Endothelial cell of umbilical vein (primary cell): ENCODE data around the gene THSD4. TPM values are rescaled to one million over a fixed set of nuclear protein-coding genes. Genes with fewer than 3 reads are reported as not detected.

Source experiments
- BruUV-seq: library from RNA; stranded (reverse); fragments of 400-500 nt; replicated peaks from 2 replicates; lab custom pipeline; 2021; lab: Mats Ljungman, UMichigan
- CTCF ChIA-PET: fragments of 300-600, 350-600 bp; sonication (Branson Sonifier 250); formaldehyde crosslinking; loops from one replicate; lab custom pipeline; 2021; ENCODE audit warnings: antibody characterized with exemption, inconsistent platforms; lab: Charles Lee
- POLR2A ChIA-PET: fragments of 300-600, 350-600 bp; sonication (Branson Sonifier 250); formaldehyde crosslinking; loops from one replicate; lab custom pipeline; 2021; ENCODE audit warnings: antibody characterized with exemption, inconsistent platforms; lab: Charles Lee
- DNase-seq: peaks from one replicate; pipeline ENCODE4 v3.0.0-alpha.2; 2011; ENCODE audit warnings: low read depth, low spot score
- FAIRE-seq: peaks from 2 replicates; lab custom pipeline; 2011; peaks lifted over from hg19 to GRCh38; lab: Jason Lieb, UNC
- H2AFZ ChIP-seq: 2 replicates; pipeline ENCODE4 v1.6.0; 2012; ENCODE audit warnings: low read depth, low read length, control low read depth, inconsistent platforms
- H3K27ac ChIP-seq: 2 replicates; pipeline ENCODE4 v1.5.1; 2011; ENCODE audit warnings: low read depth, mild to moderate bottlenecking, control low read depth, low read length, moderate library complexity; ENCODE audit not compliant: insufficient read depth
- H3K27me3 ChIP-seq, 2 experiments: 2 replicates each; pipeline versions ENCODE4 v1.6.0 to v1.6.1; 2011; ENCODE audit warnings: low read length in 2 of 2, mixed read lengths in 1 of 2; ENCODE audit not compliant: control insufficient read depth in 2 of 2, insufficient read depth in 2 of 2
- H3K36me3 ChIP-seq, 2 experiments: 2 replicates in 1 of 2; 3 replicates in 1 of 2; pipeline ENCODE4 v1.5.1; 2011; ENCODE audit warnings: low read length in 2 of 2, mild to moderate bottlenecking in 1 of 2, moderate library complexity in 1 of 2; ENCODE audit not compliant: control insufficient read depth in 2 of 2, insufficient read depth in 2 of 2; ENCODE audit errors: extremely low read depth in 1 of 2
- H3K4me1 ChIP-seq: 3 replicates; pipeline ENCODE4 v1.5.1; 2011; ENCODE audit warnings: mild to moderate bottlenecking, low read length; ENCODE audit not compliant: control insufficient read depth, insufficient read depth; ENCODE audit errors: extremely low read depth
- H3K4me2 ChIP-seq: 2 replicates; pipeline ENCODE4 v1.6.1; 2011; ENCODE audit warnings: low read length, control low read depth, mixed read lengths; ENCODE audit not compliant: insufficient read depth
- H3K4me3 ChIP-seq, 3 experiments: fragments of 200-600 bp in 1 of 3; sonication (generic), shearing (Covaris generic) in 1 of 3; replicated peaks in 1 of 3; 2 replicates each; pipeline ENCODE4 v1.5.1; 2011 to 2016; ENCODE audit warnings: control low read depth in 3 of 3, low read length in 3 of 3, mild to moderate bottlenecking in 2 of 3, inconsistent platforms in 1 of 3, low read depth in 1 of 3, moderate library complexity in 1 of 3; ENCODE audit not compliant: insufficient read depth in 1 of 3
- H3K79me2 ChIP-seq: 2 replicates; pipeline ENCODE4 v1.6.0; 2012; ENCODE audit warnings: low read length, inconsistent platforms; ENCODE audit not compliant: control insufficient read depth, insufficient read depth
- H3K9ac ChIP-seq: replicated peaks from 2 replicates; pipeline ENCODE3; 2011; ENCODE audit warnings: low read length, control low read depth; ENCODE audit not compliant: insufficient read depth; ENCODE audit errors: extremely low read depth
- H3K9me1 ChIP-seq: replicated peaks from 3 replicates; pipeline ENCODE4 v1.6.0; 2011; ENCODE audit warnings: mild to moderate bottlenecking, low read length; ENCODE audit not compliant: control insufficient read depth, insufficient read depth; ENCODE audit errors: extremely low read depth
- H3K9me3 ChIP-seq: replicated peaks from 2 replicates; pipeline ENCODE4 v1.5.1; 2012; ENCODE audit warnings: low read length, inconsistent platforms; ENCODE audit not compliant: control insufficient read depth, insufficient read depth
- H4K20me1 ChIP-seq: replicated peaks from 2 replicates; pipeline ENCODE3; 2011; ENCODE audit warnings: mild to moderate bottlenecking, low read length; ENCODE audit not compliant: control insufficient read depth, insufficient read depth; ENCODE audit errors: extremely low read depth
- CTCF ChIP-seq, 2 donors: IDR thresholded peaks; 1 replicate in 1 of 2; 2 replicates in 1 of 2; pipeline ENCODE4 v1.5.1; 2011; ENCODE audit warnings: low read length in 2 of 2, mild to moderate bottlenecking in 2 of 2, moderate library complexity in 2 of 2, control low read depth in 1 of 2, inconsistent platforms in 1 of 2, low read depth in 1 of 2; ENCODE audit not compliant: insufficient read depth in 1 of 2; ENCODE audit errors: extremely low read depth in 1 of 2
- EZH2 ChIP-seq: IDR thresholded peaks from 2 replicates; pipeline ENCODE4 v1.6.1; 2012; ENCODE audit warnings: borderline replicate concordance, low read depth, mild to moderate bottlenecking, moderate library complexity, low read length, inconsistent platforms; ENCODE audit not compliant: severe bottlenecking
- FOS ChIP-seq: IDR thresholded peaks from 2 replicates; pipeline ENCODE4 v1.6.1; 2011; ENCODE audit warnings: mild to moderate bottlenecking, low read length, moderate library complexity, borderline replicate concordance; ENCODE audit not compliant: insufficient read depth
- GATA2 ChIP-seq: IDR thresholded peaks from 2 replicates; pipeline ENCODE4 v1.7.0; 2011; ENCODE audit warnings: low read depth, mild to moderate bottlenecking, moderate library complexity, mixed read lengths, low read length; ENCODE audit not compliant: insufficient read length, insufficient read depth
- JUN ChIP-seq: IDR thresholded peaks from 2 replicates; pipeline ENCODE4 v1.6.1; 2011; ENCODE audit warnings: borderline replicate concordance, low read depth; ENCODE audit not compliant: insufficient read length, insufficient read depth
- MAX ChIP-seq: IDR thresholded peaks from 2 replicates; pipeline ENCODE4 v1.6.1; 2011; ENCODE audit not compliant: insufficient read depth, insufficient read length
- MYC ChIP-seq: IDR thresholded peaks from one replicate; pipeline ENCODE4 v1.6.1; 2011; ENCODE audit warnings: mild to moderate bottlenecking, low read depth, low read length
- POLR2A ChIP-seq: IDR thresholded peaks from 2 replicates; pipeline ENCODE4 v1.6.1; 2012; ENCODE audit warnings: low read depth, mild to moderate bottlenecking, control low read depth, low read length
- POLR2AphosphoS5 ChIP-seq: IDR thresholded peaks from 2 replicates; pipeline ENCODE4 v1.6.1; 2012; ENCODE audit warnings: low read depth, mild to moderate bottlenecking, control low read depth, low read length, moderate library complexity; ENCODE audit not compliant: insufficient read depth
- dilution Hi-C: fragments of 300-500 bp; cut with MboI; formaldehyde crosslinking; loops from one replicate; pipeline ENCODE4 v1.15.0; 2019; ENCODE audit warnings: low sequenced_read_pairs; ENCODE audit not compliant: extremely low pct_ligation_motif_present
- intact Hi-C: fragments of 100-400 bp; cut with micrococcal nuclease; formaldehyde crosslinking; loops from one replicate; pipeline ENCODE4 v1.10.0; 2022
- polyA plus RNA-seq, 4 experiments: library from polyadenylated mRNA; depleted of rRNA in 3 of 4; stranded (reverse) in 3 of 4; unstranded in 1 of 4; fragments of >200 nt; gene quantifications; 2 replicates each; pipeline versions ENCODE4 v1.2.1 to v1.2.3, GENCODE V29; 2011 to 2012; ENCODE audit warnings: missing spikeins in 1 of 4
- total RNA-seq: library from RNA; stranded (reverse); gene quantifications from 2 replicates; pipeline ENCODE4 v1.2.3, GENCODE V29; 2021

The THSD4 gene
- total and polyA plus RNA-seq, 2 donors (not counting 3 experiments of a cell fraction or from before 2014, with no cell fraction given) = 9.9 to 25.4 TPM

DNA sequence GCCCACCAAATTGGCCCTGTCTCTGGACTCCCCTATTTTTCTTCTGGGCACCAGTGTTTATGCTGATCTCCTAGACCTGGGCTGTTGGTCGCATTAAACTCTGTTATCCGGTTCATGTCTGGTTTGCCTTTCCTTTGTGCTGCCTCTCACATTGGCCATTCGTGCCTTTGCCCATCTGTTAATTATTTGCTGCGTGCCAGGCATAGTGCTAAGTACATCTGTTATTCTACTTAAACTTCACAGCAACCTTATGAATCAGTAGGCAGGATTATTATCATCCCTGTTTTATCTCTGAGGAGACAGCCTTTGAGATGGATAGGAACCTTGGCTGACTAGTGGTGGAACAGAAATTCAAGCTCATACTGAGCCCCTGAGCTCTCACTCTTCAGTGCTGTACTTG is 76.0 kb downstream of the THSD4 start:
- intact Hi-C loops = no loop called here
- Histone ChIP-seq H3K4me2 (no peak overlapping the region), H3K27ac (no peak overlapping the region), H3K9me1 (no peaks in the 10 kb centered on the region), H2AFZ (no peak overlapping the region), H3K27me3 (no peaks in the 10 kb centered on the region), H3K4me3 (no peak overlapping the region), H3K79me2 (no peaks in the 10 kb centered on the region), H3K9me3 (no peaks in the 10 kb centered on the region), H4K20me1 (no peaks in the 10 kb centered on the region), H3K4me1 (no peaks in the 10 kb centered on the region), H3K9ac (no peak overlapping the region), H3K36me3 (no peaks in the 10 kb centered on the region)
- ChIA-PET CTCF (interaction anchor here (2.2 kb wide), 1 partner anchor 249 kb away, joined by 4 read pairs; no protein-coding TSS in a partner anchor), POLR2A (interaction anchor here (0.6 kb wide), 1 partner anchor 30 kb away, joined by 3 read pairs; no protein-coding TSS in a partner anchor)
- dilution Hi-C loops = no loop called here
- no peak for DNase-seq
- BruUV-seq = no TSS peak
- TF ChIP-seq MAX (no peak), POLR2AphosphoS5 (no peak), POLR2A (no peak), FOS (no peak), MYC (no peak), EZH2 (no peak), CTCF (IDR thresholded peaks at IDR 0.05; ENCODE audit: extremely low read depth in 1 of 2, insufficient read depth in 1 of 2, low read depth in 1 of 2, low read length in 2 of 2) (no peak), JUN (no peak), GATA2 (no peak)
- no peak for FAIRE-seq
